Eye (tissue), 1 donor: ENCODE data around the gene NHLRC2.
"Not testable (repeated sequence)": the region's sequence is repeated elsewhere in the genome, so short reads cannot be mapped to it uniquely, and the experiment has no call there.

Experiments
- DNase-seq: peaks from one replicate; pipeline ENCODE4 v3.0.0-alpha.2; 2015

Gene NHLRC2

GRCh38 chr10:113914956-113915355 is 60.5 kb downstream of the NHLRC2 start:
- no peak for DNase-seq

GRCh38 chr10:113915540-113915939 is 61.1 kb downstream of the NHLRC2 start:
- no peak for DNase-seq

- no peak for DNase-seq
Measured at GRCh38 chr10:113916053-113916452, 61.6 kb downstream of the NHLRC2 start.

- DNase-seq, result no peak
Measured at GRCh38 chr10:113917636-113918035, 63.2 kb downstream of the NHLRC2 start.

GRCh38 chr10:113920114-113920513 is 65.7 kb downstream of the NHLRC2 start:
- DNase-seq, result no peak

GRCh38 chr10:113920875-113921274 is 66.4 kb downstream of the NHLRC2 start:
- peak; percentile 15 for DNase-seq

GRCh38 chr10:113921561-113922370 is 67.3 kb downstream of the NHLRC2 start:
- DNase-seq, result peak; percentile 55

GRCh38 chr10:113922787-113923570 is 68.5 kb downstream of the NHLRC2 start:
- no peak for DNase-seq

GRCh38 chr10:113924186-113924585 is 69.7 kb downstream of the NHLRC2 start:
- no peak for DNase-seq

- DNase-seq, result no peak
Measured at GRCh38 chr10:113924664-113925063, 70.2 kb downstream of the NHLRC2 start.

GRCh38 chr10:113927440-113927839 is 73.0 kb downstream of the NHLRC2 start:
- DNase-seq, result no peak

- DNase-seq, result no peak
Measured at GRCh38 chr10:113928830-113929229, 74.4 kb downstream of the NHLRC2 start.

GRCh38 chr10:113929522-113929921 is 75.1 kb downstream of the NHLRC2 start:
- peak; percentile 45 for DNase-seq

GRCh38 chr10:113930482-113931057 is 76.1 kb downstream of the NHLRC2 start:
- no peak for DNase-seq

GRCh38 chr10:113932854-113933253 is 78.4 kb downstream of the NHLRC2 start:
- DNase-seq, result no peak

GRCh38 chr10:113933894-113934532 is 79.6 kb downstream of the NHLRC2 start:
- no peak for DNase-seq

GRCh38 chr10:113937258-113937657 is 82.8 kb downstream of the NHLRC2 start:
- DNase-seq, result no peak

GRCh38 chr10:113937756-113938155 is 83.3 kb downstream of the NHLRC2 start:
- no peak for DNase-seq

- no peak for DNase-seq
Measured at GRCh38 chr10:113939212-113939860, 84.9 kb downstream of the NHLRC2 start.

GRCh38 chr10:113941140-113941539 is 86.7 kb downstream of the NHLRC2 start:
- no peak for DNase-seq

- DNase-seq, result not testable (repeated sequence)
Measured at GRCh38 chr10:113943196-113943595, 88.7 kb downstream of the NHLRC2 start.

- DNase-seq, result no peak
Measured at GRCh38 chr10:113945075-113945686, 90.7 kb downstream of the NHLRC2 start.
